ENCODE data around the gene ARHGEF7. TPM values are rescaled to one million over a fixed set of nuclear protein-coding genes. Genes with fewer than 3 reads are reported as not detected.

ARHGEF7 gene
- total RNA-seq, 1 donor from 2014 or later = 64.6 TPM

GRCh38 chr13:111177921-111178320, 62.8 kb downstream of the ARHGEF7 start:
- H3K27me3 ChIP-seq = no peaks in the 10 kb centered on the region
- no peaks in the 10 kb centered on the region for H3K9me3 ChIP-seq (ENCODE audit: low read depth)
- H3K4me2 ChIP-seq = no peak overlapping the region
- H3K27ac ChIP-seq = no peak overlapping the region
- Mint-ChIP-seq H3K4me3 (no peak overlapping the region), H3K4me1 (peaks cover 17% of the 10 kb centered on the region), H3K27ac (peak overlapping the region; percentile 61), H3K27me3 (ENCODE audit: insufficient read depth, low read depth) (peaks cover 2% of the 10 kb centered on the region), H3K36me3 (peaks cover 24% of the 10 kb centered on the region), H3K9me3 (no peaks in the 10 kb centered on the region)
- H3K4me3 ChIP-seq = no peak overlapping the region
- peaks cover 12% of the 10 kb centered on the region for H3K4me1 ChIP-seq
- H3K36me3 ChIP-seq = no peaks in the 10 kb centered on the region
- H2AFZ ChIP-seq (replicated peaks) = no peak overlapping the region
- H3K9ac ChIP-seq = no peak overlapping the region
- no peaks in the 10 kb centered on the region for H3F3A ChIP-seq (ENCODE audit: low read depth)
- no peak for DNase-seq (ENCODE audit: low spot score)
- TF ChIP-seq CTCF (IDR thresholded peaks at IDR 0.05) (no peak), EZH2 (IDR thresholded peaks at IDR 0.05) (no peak), EZH2phosphoT487 (IDR thresholded peaks at IDR 0.05) (no peak)
- H4K20me1 ChIP-seq (ENCODE audit: low read depth) = peaks cover 92% of the 10 kb centered on the region
- H3K79me2 ChIP-seq (ENCODE audit: low read depth) = peaks cover 100% of the 10 kb centered on the region

DNA sequence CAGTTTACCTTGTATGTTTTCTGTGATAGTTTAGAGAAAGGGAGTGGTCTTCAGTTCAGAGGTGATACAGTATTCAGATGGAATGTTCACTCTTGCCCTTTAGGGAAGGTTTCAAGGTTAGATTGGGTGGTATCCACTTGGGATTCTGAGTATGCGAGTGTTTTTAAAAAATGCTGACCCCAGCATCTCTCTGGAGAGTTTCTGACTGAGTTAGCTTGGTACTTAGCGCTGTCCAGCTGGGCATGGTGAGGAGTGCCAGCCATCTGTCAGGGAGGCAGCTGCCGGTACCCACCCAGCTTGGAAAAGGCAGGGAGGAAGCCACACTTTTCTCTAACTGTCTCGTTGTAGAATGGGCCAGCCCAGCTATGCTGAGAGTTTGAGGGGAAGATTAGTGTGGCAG, 63.3 kb downstream of the ARHGEF7 start:
- H3K27me3 Mint-ChIP-seq (ENCODE audit: insufficient read depth, low read depth) = peaks cover 2% of the 10 kb centered on the region
- no peaks in the 10 kb centered on the region for H3K36me3 ChIP-seq
- DNase-seq (ENCODE audit: low spot score) = no peak
- H3K27me3 ChIP-seq = no peaks in the 10 kb centered on the region
- TF ChIP-seq CTCF (IDR thresholded peaks at IDR 0.05) (no peak), EZH2phosphoT487 (IDR thresholded peaks at IDR 0.05) (no peak), EZH2 (IDR thresholded peaks at IDR 0.05) (no peak)
- H3K9me3 ChIP-seq (ENCODE audit: low read depth) = no peaks in the 10 kb centered on the region
- H3K4me3 ChIP-seq = no peak overlapping the region
- no peak overlapping the region for H2AFZ ChIP-seq (replicated peaks)
- H3K4me2 ChIP-seq = no peak overlapping the region
- H3K79me2 ChIP-seq (ENCODE audit: low read depth) = peaks cover 100% of the 10 kb centered on the region
- H3K27ac ChIP-seq = no peak overlapping the region
- H3K4me1 ChIP-seq = peaks cover 12% of the 10 kb centered on the region
- no peak overlapping the region for H3K27ac Mint-ChIP-seq
- H3K36me3 Mint-ChIP-seq = peaks cover 24% of the 10 kb centered on the region
- no peaks in the 10 kb centered on the region for H3K9me3 Mint-ChIP-seq
- H3F3A ChIP-seq (ENCODE audit: low read depth) = no peaks in the 10 kb centered on the region
- H4K20me1 ChIP-seq (ENCODE audit: low read depth) = peaks cover 92% of the 10 kb centered on the region
- no peak overlapping the region for H3K9ac ChIP-seq
- no peak overlapping the region for H3K4me3 Mint-ChIP-seq
- peaks cover 17% of the 10 kb centered on the region for H3K4me1 Mint-ChIP-seq

DNA sequence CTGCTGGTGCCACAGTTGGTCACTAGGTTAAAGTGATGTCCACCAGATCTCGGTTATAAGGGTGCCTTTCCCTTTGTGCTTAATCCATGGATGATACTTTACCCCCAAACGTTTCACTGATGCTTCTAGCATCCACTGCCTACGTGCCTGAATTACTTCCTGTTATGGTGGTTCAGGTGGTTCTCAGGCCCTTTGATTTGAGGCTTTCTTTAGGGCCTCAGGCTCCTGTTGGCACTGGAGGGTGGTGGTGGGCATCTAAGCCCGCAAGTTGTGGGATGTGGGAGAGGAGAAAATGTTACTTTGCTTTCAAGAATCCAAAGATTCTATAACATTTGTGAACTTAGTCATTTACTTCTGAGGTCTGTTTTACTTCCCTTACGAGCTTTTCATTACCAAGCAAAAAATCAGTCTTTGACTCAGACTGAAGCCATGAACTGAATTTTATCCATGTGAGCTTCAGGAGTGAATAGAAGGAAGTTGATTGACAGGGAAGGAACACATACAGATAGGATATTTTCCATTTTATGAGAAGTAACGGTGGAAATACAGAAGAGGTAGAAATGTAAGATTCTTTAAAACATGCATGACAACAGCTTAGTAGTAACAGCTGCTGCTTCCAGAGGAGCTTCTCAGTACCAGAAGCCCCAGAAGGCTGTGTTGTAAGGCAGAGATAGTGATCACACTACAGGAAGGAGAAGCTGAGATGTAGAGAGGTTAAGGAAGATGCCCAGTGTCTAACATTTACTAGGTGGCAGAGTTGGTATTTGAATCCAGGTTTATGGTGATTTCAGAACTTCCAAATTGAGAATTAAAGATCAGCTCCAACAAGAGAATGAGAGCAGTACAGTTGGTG, 65.0 kb downstream of the ARHGEF7 start:
- DNase-seq (ENCODE audit: low spot score) = no peak
- no peak overlapping the region for H3K27ac Mint-ChIP-seq
- H3F3A ChIP-seq (ENCODE audit: low read depth) = no peaks in the 10 kb centered on the region
- H3K27me3 Mint-ChIP-seq (ENCODE audit: insufficient read depth, low read depth) = peaks cover 3% of the 10 kb centered on the region
- no peak overlapping the region for H2AFZ ChIP-seq (replicated peaks)
- no peaks in the 10 kb centered on the region for H3K27me3 ChIP-seq
- no peak overlapping the region for H3K4me2 ChIP-seq
- H3K9ac ChIP-seq = no peak overlapping the region
- H3K27ac ChIP-seq = no peak overlapping the region
- no peaks in the 10 kb centered on the region for H3K9me3 Mint-ChIP-seq
- TF ChIP-seq EZH2 (IDR thresholded peaks at IDR 0.05) = no peak
- TF ChIP-seq EZH2phosphoT487 (IDR thresholded peaks at IDR 0.05) = no peak
- TF ChIP-seq CTCF (IDR thresholded peaks at IDR 0.05) = no peak
- H3K79me2 ChIP-seq (ENCODE audit: low read depth) = peaks cover 100% of the 10 kb centered on the region
- H3K4me3 ChIP-seq = no peak overlapping the region
- H3K4me1 Mint-ChIP-seq = peaks cover 19% of the 10 kb centered on the region
- H3K4me3 Mint-ChIP-seq = no peak overlapping the region
- H3K9me3 ChIP-seq (ENCODE audit: low read depth) = no peaks in the 10 kb centered on the region
- H4K20me1 ChIP-seq (ENCODE audit: low read depth) = peaks cover 92% of the 10 kb centered on the region
- H3K36me3 Mint-ChIP-seq = peaks cover 21% of the 10 kb centered on the region
- peaks cover 6% of the 10 kb centered on the region for H3K4me1 ChIP-seq
- no peaks in the 10 kb centered on the region for H3K36me3 ChIP-seq

Measured in neural progenitor cell (in vitro differentiated cells).